HepG2 (cell line): Measurements from ENCODE around the gene COL13A1.

Source experiments
- POLR2A ChIP-seq, 2 experiments: IDR thresholded peaks; 2 replicates each; pipeline ENCODE4 v1.6.1; 2011; ENCODE audit warnings: low read depth in 2 of 2, low read length in 2 of 2, mild to moderate bottlenecking in 1 of 2, moderate library complexity in 1 of 2; ENCODE audit not compliant: insufficient read depth in 1 of 2
- YY1 ChIP-seq: IDR thresholded peaks from 2 replicates; pipeline ENCODE4 v1.6.1; 2011; ENCODE audit warnings: low read length, low read depth, moderate library complexity, mild to moderate bottlenecking; ENCODE audit not compliant: insufficient read depth, insufficient replicate concordance
- TF ChIP-seq, protein P1 (sequence below): sonication (generic); formaldehyde crosslinking; IDR thresholded peaks from 2 replicates; pipeline ENCODE4 v1.4.0; 2020; ENCODE audit warnings: missing genetic modification reagents
- TF ChIP-seq, protein P2 (sequence below): sonication (generic); formaldehyde crosslinking; IDR thresholded peaks from 2 replicates; pipeline ENCODE4 v1.5.0; 2020; ENCODE audit warnings: mild to moderate bottlenecking, missing genetic modification reagents, moderate library complexity

DNA sequence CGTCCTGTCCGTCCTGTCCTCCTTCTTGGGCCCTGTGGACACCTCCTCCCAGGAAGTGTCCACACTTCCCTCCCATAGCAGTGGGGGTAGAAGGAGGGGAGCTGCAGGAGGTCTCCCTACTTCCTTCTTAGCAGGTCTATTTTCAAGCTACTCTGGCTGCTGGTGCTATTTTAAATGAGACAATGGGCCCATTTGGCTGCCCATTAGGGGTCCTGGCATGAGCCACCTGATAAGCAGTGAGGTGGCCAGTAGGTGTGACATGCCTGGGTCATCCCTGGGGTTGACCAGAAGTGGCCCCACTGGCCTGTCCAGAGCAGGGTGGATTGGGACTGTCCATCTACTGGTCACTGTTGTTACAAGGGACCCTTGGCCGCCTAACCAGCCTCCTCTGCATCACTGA, 75.2 kb downstream of the COL13A1 start:
- TF ChIP-seq, protein P1, sequence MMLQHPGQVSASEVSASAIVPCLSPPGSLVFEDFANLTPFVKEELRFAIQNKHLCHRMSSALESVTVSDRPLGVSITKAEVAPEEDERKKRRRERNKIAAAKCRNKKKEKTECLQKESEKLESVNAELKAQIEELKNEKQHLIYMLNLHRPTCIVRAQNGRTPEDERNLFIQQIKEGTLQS (CRISPR knock-in tag): no peak
- TF ChIP-seq, protein P2, sequence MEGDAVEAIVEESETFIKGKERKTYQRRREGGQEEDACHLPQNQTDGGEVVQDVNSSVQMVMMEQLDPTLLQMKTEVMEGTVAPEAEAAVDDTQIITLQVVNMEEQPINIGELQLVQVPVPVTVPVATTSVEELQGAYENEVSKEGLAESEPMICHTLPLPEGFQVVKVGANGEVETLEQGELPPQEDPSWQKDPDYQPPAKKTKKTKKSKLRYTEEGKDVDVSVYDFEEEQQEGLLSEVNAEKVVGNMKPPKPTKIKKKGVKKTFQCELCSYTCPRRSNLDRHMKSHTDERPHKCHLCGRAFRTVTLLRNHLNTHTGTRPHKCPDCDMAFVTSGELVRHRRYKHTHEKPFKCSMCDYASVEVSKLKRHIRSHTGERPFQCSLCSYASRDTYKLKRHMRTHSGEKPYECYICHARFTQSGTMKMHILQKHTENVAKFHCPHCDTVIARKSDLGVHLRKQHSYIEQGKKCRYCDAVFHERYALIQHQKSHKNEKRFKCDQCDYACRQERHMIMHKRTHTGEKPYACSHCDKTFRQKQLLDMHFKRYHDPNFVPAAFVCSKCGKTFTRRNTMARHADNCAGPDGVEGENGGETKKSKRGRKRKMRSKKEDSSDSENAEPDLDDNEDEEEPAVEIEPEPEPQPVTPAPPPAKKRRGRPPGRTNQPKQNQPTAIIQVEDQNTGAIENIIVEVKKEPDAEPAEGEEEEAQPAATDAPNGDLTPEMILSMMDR: no peak
- TF ChIP-seq POLR2A (IDR thresholded peaks at IDR 0.05; ENCODE audit: insufficient read depth in 1 of 2, low read depth in 2 of 2, low read length in 2 of 2): no peak
- TF ChIP-seq YY1: no peak
